ENCODE measurements around the gene LIPC.

The LIPC gene

GRCh38 chr15:58554758-58555157 is 123.0 kb downstream of the LIPC start:
- no peak for DNase-seq (ENCODE audit: low read depth, low spot score)

GRCh38 chr15:58555162-58556027 is 123.6 kb downstream of the LIPC start:
- DNase-seq (ENCODE audit: low read depth, low spot score): no peak

- no peak for DNase-seq (ENCODE audit: low read depth, low spot score)
These were observed 124.2 kb downstream of the LIPC start for GRCh38 chr15:58556028-58556361.

- no peak for DNase-seq (ENCODE audit: low read depth, low spot score)
These were observed 124.8 kb downstream of the LIPC start for GRCh38 chr15:58556541-58556940.

- DNase-seq (ENCODE audit: low read depth, low spot score): no peak
These were observed 127.0 kb downstream of the LIPC start for GRCh38 chr15:58558777-58559176.

- DNase-seq (ENCODE audit: low read depth, low spot score): no peak
These were observed 128.3 kb downstream of the LIPC start for GRCh38 chr15:58559904-58560588.

- DNase-seq (ENCODE audit: low read depth, low spot score): no peak
These were observed 129.5 kb downstream of the LIPC start for GRCh38 chr15:58561321-58561720.

GRCh38 chr15:58562135-58562534 is 130.3 kb downstream of the LIPC start:
- DNase-seq (ENCODE audit: low read depth, low spot score): no peak

GRCh38 chr15:58564981-58565380 is 133.2 kb downstream of the LIPC start:
- no peak for DNase-seq (ENCODE audit: low read depth, low spot score)

GRCh38 chr15:58565619-58566018 is 133.8 kb downstream of the LIPC start:
- DNase-seq (ENCODE audit: low read depth, low spot score): no peak

GRCh38 chr15:58566029-58566428 is 134.2 kb downstream of the LIPC start:
- DNase-seq (ENCODE audit: low read depth, low spot score): no peak

- DNase-seq (ENCODE audit: low read depth, low spot score): no peak
These were observed 136.4 kb downstream of the LIPC start for GRCh38 chr15:58568157-58568571.

GRCh38 chr15:58569455-58569854 is 137.7 kb downstream of the LIPC start:
- DNase-seq (ENCODE audit: low read depth, low spot score): no peak

GRCh38 chr15:58571491-58571890 is 139.7 kb downstream of the LIPC start:
- DNase-seq (ENCODE audit: low read depth, low spot score): no peak

- no peak for DNase-seq (ENCODE audit: low read depth, low spot score)
These were observed 140.7 kb downstream of the LIPC start for GRCh38 chr15:58572521-58572920.

- DNase-seq (ENCODE audit: low read depth, low spot score): no peak
These were observed 141.5 kb downstream of the LIPC start for GRCh38 chr15:58573270-58573669.

- no peak for DNase-seq (ENCODE audit: low read depth, low spot score)
These were observed 142.8 kb downstream of the LIPC start for GRCh38 chr15:58574631-58575030.

- no peak for DNase-seq (ENCODE audit: low read depth, low spot score)
These were observed 143.4 kb downstream of the LIPC start for GRCh38 chr15:58575045-58575786.

- no peak for DNase-seq (ENCODE audit: low read depth, low spot score)
These were observed 144.9 kb downstream of the LIPC start for GRCh38 chr15:58576657-58577056.

GRCh38 chr15:58582160-58582559 is 150.4 kb downstream of the LIPC start:
- no peak for DNase-seq (ENCODE audit: low read depth, low spot score)

GRCh38 chr15:58583171-58583908 is 151.5 kb downstream of the LIPC start:
- DNase-seq (ENCODE audit: low read depth, low spot score): no peak
